Activated naive CD8-positive, alpha-beta T cell treated with anti-CD3 and anti-CD28 coated beads for 36 hours (primary cell): ENCODE data around the gene TICRR. TPM values are rescaled to one million over a fixed set of nuclear protein-coding genes. Genes with fewer than 3 reads are reported as not detected.
A peak's percentile ranks its signal among the peaks of the same experiment; 100 is the strongest.
"Not testable (repeated sequence)": the region's sequence is repeated elsewhere in the genome, so short reads cannot be mapped to it uniquely, and the experiment has no call there.

Experiments used
- DNase-seq: peaks from one replicate; pipeline ENCODE4 v3.0.0; 2021
- H3K27ac Mint-ChIP-seq: one replicate; pipeline ENCODE4 v1.8.0; 2022; ENCODE audit warnings: mild to moderate bottlenecking, moderate library complexity, mixed read lengths
- H3K27me3 Mint-ChIP-seq: one replicate; pipeline ENCODE4 v1.8.0; 2022; ENCODE audit warnings: mild to moderate bottlenecking, mixed read lengths
- H3K36me3 Mint-ChIP-seq: one replicate; pipeline ENCODE4 v1.8.0; 2021; ENCODE audit warnings: mild to moderate bottlenecking, mixed read lengths
- H3K4me1 Mint-ChIP-seq: one replicate; pipeline ENCODE4 v1.8.0; 2021; ENCODE audit warnings: mixed read lengths
- H3K4me3 Mint-ChIP-seq: one replicate; pipeline ENCODE4 v1.8.0; 2022; ENCODE audit warnings: mild to moderate bottlenecking, moderate library complexity, mixed read lengths
- H3K9me3 Mint-ChIP-seq: one replicate; pipeline ENCODE4 v1.8.0; 2022; ENCODE audit warnings: mixed read lengths
- total RNA-seq, 2 experiments: library from RNA; stranded (reverse); gene quantifications; one replicate each; pipeline ENCODE4 v1.2.3, GENCODE V29; 2021

The TICRR gene
- total RNA-seq, 2 experiments from 2014 or later = 22.5 to 23.1 TPM

GRCh38 chr15:89555768-89556167 is 19.5 kb upstream of the TICRR start:
- Mint-ChIP-seq H3K27ac (no peak overlapping the region), H3K27me3 (peaks cover 12% of the 10 kb centered on the region), H3K4me1 (peaks cover 5% of the 10 kb centered on the region), H3K36me3 (no peaks in the 10 kb centered on the region), H3K4me3 (no peak overlapping the region), H3K9me3 (no peaks in the 10 kb centered on the region)
- DNase-seq = no peak

DNA sequence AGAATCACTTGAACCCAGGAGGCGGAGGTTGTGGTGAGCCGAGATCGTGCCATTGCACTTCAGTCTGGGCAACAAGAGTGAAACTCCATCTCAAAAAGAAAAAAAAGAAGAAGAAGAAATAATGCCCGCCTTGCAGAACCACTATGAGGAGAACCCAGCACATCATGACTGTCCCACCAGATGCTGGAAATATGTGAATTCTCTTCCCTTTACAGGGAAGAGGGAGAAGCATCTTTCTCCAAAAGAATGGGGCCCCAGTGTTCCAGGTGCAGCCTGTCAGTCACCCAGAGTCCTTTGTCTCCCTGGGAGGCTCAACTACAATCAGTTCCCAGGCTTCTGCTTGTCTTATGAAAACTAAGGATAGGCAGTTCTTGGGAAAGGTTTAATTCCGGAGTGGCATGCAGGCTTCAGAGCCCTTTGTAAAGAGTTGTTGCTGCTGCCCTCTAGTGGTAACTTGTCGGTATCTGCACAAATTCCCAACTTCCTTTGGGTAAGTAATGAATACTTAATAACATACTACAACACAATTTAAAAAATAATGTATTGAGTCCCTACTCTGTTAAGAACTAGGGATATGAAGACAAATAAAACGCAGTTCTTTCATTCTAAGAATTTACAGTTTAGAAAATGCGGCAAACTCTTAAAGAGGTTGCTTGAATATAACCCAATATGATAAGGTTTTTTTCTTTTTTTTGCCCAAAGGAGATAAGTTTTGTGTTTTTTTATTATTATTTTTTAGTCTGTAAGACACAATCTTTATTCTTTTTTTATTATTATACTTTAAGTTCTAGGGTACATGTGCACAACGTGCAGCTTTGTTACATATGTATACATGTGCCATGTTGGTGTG is 18.6 kb upstream of the TICRR start:
- H3K27me3 Mint-ChIP-seq = peaks cover 9% of the 10 kb centered on the region
- H3K9me3 Mint-ChIP-seq = no peaks in the 10 kb centered on the region
- H3K4me1 Mint-ChIP-seq = no peaks in the 10 kb centered on the region
- H3K27ac Mint-ChIP-seq = no peak overlapping the region
- H3K4me3 Mint-ChIP-seq = no peak overlapping the region
- DNase-seq = peak; percentile 6
- no peaks in the 10 kb centered on the region for H3K36me3 Mint-ChIP-seq

- Mint-ChIP-seq H3K4me1 (no peaks in the 10 kb centered on the region), H3K27me3 (peaks cover 9% of the 10 kb centered on the region), H3K9me3 (no peaks in the 10 kb centered on the region), H3K27ac (no peak overlapping the region), H3K4me3 (no peak overlapping the region), H3K36me3 (no peaks in the 10 kb centered on the region)
- DNase-seq = no peak
Measured at GRCh38 chr15:89559769-89560264, 15.5 kb upstream of the TICRR start.

DNA sequence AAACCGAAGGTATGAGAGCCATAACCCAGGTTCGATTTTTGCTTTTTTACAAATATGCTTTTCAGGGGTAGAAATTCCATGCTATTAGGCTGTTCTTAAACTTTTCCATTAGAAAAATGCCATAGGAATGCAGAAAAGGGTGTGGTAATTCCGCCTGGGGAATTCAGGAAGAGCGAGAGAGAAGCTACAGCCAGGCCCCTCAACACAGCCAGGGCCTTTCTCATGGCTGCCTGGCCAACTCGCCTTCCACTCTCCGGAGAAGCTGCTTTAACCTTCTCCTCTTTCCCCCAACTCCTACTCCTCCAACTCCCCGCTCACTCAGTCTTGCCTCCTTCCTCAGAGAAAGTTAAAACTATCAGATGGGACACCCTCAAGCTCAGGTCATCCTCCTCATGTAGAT is 9.1 kb upstream of the TICRR start:
- no peaks in the 10 kb centered on the region for H3K4me1 Mint-ChIP-seq
- H3K27ac Mint-ChIP-seq = no peak overlapping the region
- H3K36me3 Mint-ChIP-seq = no peaks in the 10 kb centered on the region
- H3K27me3 Mint-ChIP-seq = peaks cover 17% of the 10 kb centered on the region
- no peak overlapping the region for H3K4me3 Mint-ChIP-seq
- no peaks in the 10 kb centered on the region for H3K9me3 Mint-ChIP-seq
- no peak for DNase-seq

GRCh38 chr15:89566621-89567294 is 8.5 kb upstream of the TICRR start:
- H3K36me3 Mint-ChIP-seq = no peaks in the 10 kb centered on the region
- no peaks in the 10 kb centered on the region for H3K4me1 Mint-ChIP-seq
- no peak for DNase-seq
- H3K4me3 Mint-ChIP-seq = no peak overlapping the region
- no peaks in the 10 kb centered on the region for H3K9me3 Mint-ChIP-seq
- H3K27ac Mint-ChIP-seq = no peak overlapping the region
- peaks cover 23% of the 10 kb centered on the region for H3K27me3 Mint-ChIP-seq

DNA sequence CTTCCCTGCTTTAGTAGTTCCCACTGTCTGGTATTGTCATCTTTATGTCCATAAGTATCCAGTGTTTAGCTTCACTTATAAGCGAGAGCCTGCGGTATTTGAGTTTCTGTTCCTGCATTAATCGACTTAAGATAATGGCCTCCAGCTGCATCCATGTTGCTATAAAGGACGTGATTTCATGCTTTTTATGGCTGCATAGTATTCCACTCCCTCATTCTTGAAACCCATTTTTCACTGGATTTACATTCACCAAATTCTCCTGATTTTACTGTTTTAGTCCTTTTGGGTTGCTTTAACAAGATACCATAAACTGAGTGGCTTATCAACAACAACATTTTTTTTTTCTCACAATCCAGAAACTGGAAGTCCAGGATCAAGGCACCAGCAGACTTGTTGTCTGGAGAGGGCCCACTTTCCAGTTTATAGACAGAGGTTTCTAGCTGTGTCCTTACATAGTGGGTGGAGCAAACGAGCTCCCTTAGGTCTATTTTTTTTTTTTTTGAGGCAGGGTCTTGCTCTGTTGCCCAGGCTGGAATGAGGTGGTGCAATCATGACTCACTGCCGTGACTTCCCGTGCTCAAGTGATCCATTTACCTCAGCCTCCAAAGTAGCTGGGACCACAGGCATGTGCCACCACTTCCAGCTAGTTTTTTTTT is 6.1 kb upstream of the TICRR start:
- no peaks in the 10 kb centered on the region for H3K4me1 Mint-ChIP-seq
- no peaks in the 10 kb centered on the region for H3K9me3 Mint-ChIP-seq
- no peak overlapping the region for H3K27ac Mint-ChIP-seq
- no peaks in the 10 kb centered on the region for H3K36me3 Mint-ChIP-seq
- H3K27me3 Mint-ChIP-seq = peaks cover 42% of the 10 kb centered on the region
- no peak overlapping the region for H3K4me3 Mint-ChIP-seq
- no peak for DNase-seq

DNA sequence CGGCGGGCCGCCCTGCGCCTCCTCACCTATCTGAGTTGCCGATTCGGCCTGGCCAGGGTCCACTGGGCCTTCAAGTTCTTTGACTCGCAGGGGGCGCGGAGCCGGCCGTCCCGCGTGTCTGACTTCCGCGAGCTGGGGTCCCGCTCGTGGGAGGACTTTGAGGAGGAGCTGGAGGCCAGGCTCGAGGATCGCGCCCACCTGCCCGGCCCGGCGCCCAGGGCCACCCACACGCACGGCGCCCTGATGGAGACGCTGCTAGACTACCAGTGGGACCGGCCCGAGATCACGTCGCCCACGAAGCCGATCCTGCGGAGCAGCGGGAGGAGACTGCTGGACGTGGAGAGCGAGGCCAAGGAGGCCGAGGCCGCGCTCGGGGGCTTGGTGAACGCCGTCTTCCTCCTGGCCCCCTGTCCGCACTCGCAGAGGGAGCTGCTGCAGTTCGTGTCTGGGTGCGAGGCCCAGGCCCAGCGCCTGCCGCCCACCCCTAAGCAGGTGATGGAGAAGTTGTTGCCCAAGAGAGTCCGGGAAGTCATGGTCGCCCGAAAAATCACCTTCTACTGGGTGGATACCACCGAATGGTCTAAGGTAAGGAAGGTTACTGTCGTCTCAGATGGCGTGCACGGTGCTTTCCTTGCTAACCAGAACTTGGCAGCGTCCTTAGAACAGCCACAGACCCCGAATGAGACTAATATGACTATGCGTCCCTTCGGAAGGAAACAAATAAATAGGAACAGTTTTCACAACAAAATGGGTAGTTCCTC is 567 bp downstream of the TICRR start:
- Mint-ChIP-seq H3K27me3 (peaks cover 25% of the 10 kb centered on the region), H3K4me3 (peak overlapping the region; percentile 87)

GRCh38 chr15:89576417-89576773 is 1.1 kb downstream of the TICRR start:
- no peak for DNase-seq
- Mint-ChIP-seq H3K27ac (no peak overlapping the region), H3K9me3 (no peaks in the 10 kb centered on the region), H3K27me3 (peaks cover 23% of the 10 kb centered on the region), H3K36me3 (peaks cover 47% of the 10 kb centered on the region), H3K4me1 (peaks cover 20% of the 10 kb centered on the region), H3K4me3 (peak overlapping the region; percentile 87)

More for the DNA sequence above, 567 bp downstream of the TICRR start:
- Mint-ChIP-seq H3K9me3 (no peaks in the 10 kb centered on the region), H3K36me3 (peaks cover 45% of the 10 kb centered on the region), H3K4me1 (peaks cover 20% of the 10 kb centered on the region), H3K27ac (peak overlapping the region; percentile 72)
- peak; percentile 33 for DNase-seq

GRCh38 chr15:89577776-89578115 is 2.5 kb downstream of the TICRR start:
- no peaks in the 10 kb centered on the region for H3K9me3 Mint-ChIP-seq
- H3K4me3 Mint-ChIP-seq = peak overlapping the region; percentile 87
- peaks cover 20% of the 10 kb centered on the region for H3K4me1 Mint-ChIP-seq
- H3K36me3 Mint-ChIP-seq = peaks cover 47% of the 10 kb centered on the region
- peaks cover 9% of the 10 kb centered on the region for H3K27me3 Mint-ChIP-seq
- H3K27ac Mint-ChIP-seq = no peak overlapping the region
- no peak for DNase-seq

GRCh38 chr15:89578146-89578545 is 2.9 kb downstream of the TICRR start:
- H3K9me3 Mint-ChIP-seq = no peaks in the 10 kb centered on the region
- no peak overlapping the region for H3K27ac Mint-ChIP-seq
- DNase-seq = no peak
- peak overlapping the region; percentile 87 for H3K4me3 Mint-ChIP-seq
- H3K4me1 Mint-ChIP-seq = peaks cover 20% of the 10 kb centered on the region
- peaks cover 5% of the 10 kb centered on the region for H3K27me3 Mint-ChIP-seq
- peaks cover 47% of the 10 kb centered on the region for H3K36me3 Mint-ChIP-seq

- H3K27me3 Mint-ChIP-seq, H3K9me3 Mint-ChIP-seq, DNase-seq, H3K27ac Mint-ChIP-seq, H3K4me3 Mint-ChIP-seq: not testable (repeated sequence)
- Mint-ChIP-seq H3K4me1 (peaks cover 20% of the 10 kb centered on the region), H3K36me3 (peaks cover 56% of the 10 kb centered on the region)
Measured at GRCh38 chr15:89580747-89581146, 5.5 kb downstream of the TICRR start.

GRCh38 chr15:89586651-89587050 is 11.4 kb downstream of the TICRR start:
- no peak for DNase-seq
- peaks cover 22% of the 10 kb centered on the region for H3K36me3 Mint-ChIP-seq
- no peaks in the 10 kb centered on the region for H3K27me3 Mint-ChIP-seq
- no peaks in the 10 kb centered on the region for H3K9me3 Mint-ChIP-seq
- no peaks in the 10 kb centered on the region for H3K4me1 Mint-ChIP-seq
- no peak overlapping the region for H3K4me3 Mint-ChIP-seq
- no peak overlapping the region for H3K27ac Mint-ChIP-seq

DNA sequence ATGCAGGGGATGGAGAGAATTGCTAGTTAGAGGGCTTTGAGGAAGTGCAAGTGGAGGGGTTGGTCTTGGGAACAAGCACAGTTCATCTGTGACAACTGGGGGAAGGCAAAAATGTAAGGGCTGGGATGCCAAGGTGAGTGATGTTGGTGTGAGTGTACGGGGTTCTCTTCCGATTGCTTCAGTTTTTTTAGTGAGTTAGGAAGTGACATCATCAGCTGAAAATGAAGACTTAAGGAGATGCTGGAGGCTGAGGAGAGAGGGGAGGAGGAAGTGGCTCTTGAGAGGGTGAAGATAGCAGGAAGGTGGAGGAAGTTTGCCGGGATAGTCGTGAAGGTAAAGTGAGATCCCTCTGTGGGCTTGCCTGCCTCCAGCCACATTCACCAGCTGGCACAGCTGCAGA is 12.7 kb downstream of the TICRR start:
- Mint-ChIP-seq H3K27me3 (no peaks in the 10 kb centered on the region), H3K4me3 (no peak overlapping the region), H3K27ac (no peak overlapping the region), H3K36me3 (peaks cover 24% of the 10 kb centered on the region), H3K4me1 (no peaks in the 10 kb centered on the region), H3K9me3 (no peaks in the 10 kb centered on the region)
- no peak for DNase-seq

DNA sequence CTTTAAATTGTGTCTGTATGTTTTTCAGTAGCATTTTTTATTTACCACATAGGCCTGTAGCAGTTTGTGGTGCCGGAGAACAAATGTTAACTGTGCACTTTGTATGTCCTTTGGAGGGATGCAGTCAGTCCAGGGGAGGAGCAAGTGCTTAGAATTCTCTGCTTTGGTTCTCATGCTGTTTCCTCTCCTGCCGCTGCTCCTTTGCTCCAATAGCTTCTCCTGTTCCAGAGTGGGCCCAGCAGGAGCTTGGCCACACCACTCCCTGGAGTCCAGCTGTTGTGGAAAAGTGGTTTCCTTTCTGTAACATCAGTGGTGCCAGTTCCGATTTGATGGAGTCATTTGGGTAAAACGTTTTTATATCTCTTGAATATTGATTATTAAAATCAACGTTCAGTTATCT is 16.6 kb downstream of the TICRR start:
- H3K9me3 Mint-ChIP-seq = no peaks in the 10 kb centered on the region
- peaks cover 27% of the 10 kb centered on the region for H3K36me3 Mint-ChIP-seq
- no peak for DNase-seq
- H3K27me3 Mint-ChIP-seq = no peaks in the 10 kb centered on the region
- no peak overlapping the region for H3K4me3 Mint-ChIP-seq
- H3K4me1 Mint-ChIP-seq = no peaks in the 10 kb centered on the region
- H3K27ac Mint-ChIP-seq = no peak overlapping the region

DNA sequence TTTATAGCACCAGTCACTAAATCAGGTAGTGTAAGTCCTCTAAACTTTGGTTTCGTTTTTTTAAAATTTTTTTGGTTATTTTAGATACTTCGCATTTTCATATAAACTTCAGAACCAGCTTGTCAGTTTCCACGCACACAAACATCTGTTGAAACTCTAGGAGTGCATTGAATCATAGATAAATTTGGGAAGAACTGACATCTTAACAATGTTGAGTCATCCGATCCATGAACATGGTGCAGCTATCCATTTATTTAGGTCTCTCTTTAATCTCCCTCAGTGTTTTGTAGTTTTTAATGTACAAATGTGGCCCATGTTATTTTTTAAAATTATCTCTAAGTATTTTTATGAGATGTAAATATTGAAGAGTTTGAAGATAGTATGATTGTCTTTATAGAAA is 17.7 kb downstream of the TICRR start:
- no peaks in the 10 kb centered on the region for H3K27me3 Mint-ChIP-seq
- no peak for DNase-seq
- peaks cover 36% of the 10 kb centered on the region for H3K36me3 Mint-ChIP-seq
- no peak overlapping the region for H3K4me3 Mint-ChIP-seq
- H3K4me1 Mint-ChIP-seq = no peaks in the 10 kb centered on the region
- H3K9me3 Mint-ChIP-seq = no peaks in the 10 kb centered on the region
- no peak overlapping the region for H3K27ac Mint-ChIP-seq
